Liver (tissue), 9 donors: Measurements from ENCODE around the gene MACROH2A1. TPM values are rescaled to one million over a fixed set of nuclear protein-coding genes. Genes with fewer than 3 reads are reported as not detected.

Experiments used
- DNase-seq: peaks from one replicate; pipeline ENCODE4 v3.0.0-alpha.2; 2017; ENCODE audit warnings: low spot score
- H3K27ac ChIP-seq, 2 donors: one replicate each; pipeline ENCODE4 v1.7.0; 2013; ENCODE audit warnings: inconsistent platforms in 2 of 2, low read length in 2 of 2, control low read depth in 1 of 2, low read depth in 1 of 2, mild to moderate bottlenecking in 1 of 2
- H3K27me3 ChIP-seq, 4 donors: one replicate each; pipeline versions ENCODE4 v1.6.1 to v1.7.0; 2013; ENCODE audit warnings: low read length in 3 of 4, inconsistent platforms in 1 of 4, mild to moderate bottlenecking in 1 of 4, moderate library complexity in 1 of 4; ENCODE audit not compliant: control insufficient read depth in 4 of 4, insufficient read depth in 4 of 4
- H3K36me3 ChIP-seq, 4 donors: one replicate each; pipeline versions ENCODE4 v1.6.1 to v1.7.0; 2013; ENCODE audit warnings: low read length in 3 of 4, mild to moderate bottlenecking in 3 of 4, low read depth in 1 of 4, moderate library complexity in 1 of 4; ENCODE audit not compliant: control insufficient read depth in 4 of 4, insufficient read depth in 3 of 4
- H3K4me1 ChIP-seq, 4 donors: one replicate each; pipeline versions ENCODE4 v1.6.1 to v1.7.0; 2013; ENCODE audit warnings: low read length in 3 of 4, mild to moderate bottlenecking in 3 of 4, moderate library complexity in 1 of 4; ENCODE audit not compliant: control insufficient read depth in 4 of 4, insufficient read depth in 4 of 4
- H3K4me3 ChIP-seq, 3 donors: one replicate each; pipeline versions ENCODE4 v1.6.1 to v1.7.0; 2013; ENCODE audit warnings: low read length in 3 of 3, control low read depth in 1 of 3, low read depth in 1 of 3, mild to moderate bottlenecking in 1 of 3
- H3K9ac ChIP-seq, 2 donors: one replicate each; pipeline ENCODE4 v1.7.0; 2013; ENCODE audit warnings: low read length in 2 of 2, mild to moderate bottlenecking in 2 of 2, moderate library complexity in 2 of 2, control low read depth in 1 of 2, low read depth in 1 of 2
- H3K9me3 ChIP-seq, 4 donors: one replicate each; pipeline versions ENCODE4 v1.6.1 to v1.7.0; 2013; ENCODE audit warnings: low read length in 3 of 4; ENCODE audit not compliant: control insufficient read depth in 4 of 4
- CTCF ChIP-seq: fragments of 150-350 bp; IDR thresholded peaks from 2 replicates; pipeline ENCODE4 v1.5.1; 2017; ENCODE audit warnings: improper control_type of control experiment, low read depth, low read length; ENCODE audit not compliant: missing input control
- EGR1 ChIP-seq, 2 donors: IDR thresholded peaks; 2 replicates each; pipeline ENCODE4 v1.6.1; 2016 to 2018; ENCODE audit warnings: antibody characterized with exemption in 2 of 2, low read depth in 2 of 2
- FOXA1 ChIP-seq: IDR thresholded peaks from 2 replicates; pipeline ENCODE4 v1.6.1; 2016; ENCODE audit warnings: antibody characterized with exemption
- FOXA2 ChIP-seq: IDR thresholded peaks from 2 replicates; pipeline ENCODE4 v1.6.1; 2016; ENCODE audit warnings: antibody characterized with exemption
- GABPA ChIP-seq, 2 donors: IDR thresholded peaks in 1 of 2; conservative IDR thresholded peaks in 1 of 2; 2 replicates each; pipeline ENCODE4 v1.6.1; 2016; ENCODE audit warnings: antibody characterized with exemption in 2 of 2, mild to moderate bottlenecking in 1 of 2, moderate library complexity in 1 of 2
- HNF4A ChIP-seq, 2 donors: conservative IDR thresholded peaks; 2 replicates each; pipeline ENCODE4 v1.6.1; 2016; ENCODE audit warnings: antibody characterized with exemption in 2 of 2, mild to moderate bottlenecking in 2 of 2
- HNF4G ChIP-seq: IDR thresholded peaks from 2 replicates; pipeline ENCODE4 v1.6.1; 2016; ENCODE audit warnings: antibody characterized with exemption
- JUND ChIP-seq, 2 donors: IDR thresholded peaks; 2 replicates each; pipeline ENCODE4 v1.6.1; 2016; ENCODE audit warnings: antibody characterized with exemption in 2 of 2
- NR2F2 ChIP-seq: IDR thresholded peaks from 2 replicates; pipeline ENCODE4 v1.6.1; 2016; ENCODE audit warnings: antibody characterized with exemption
- RAD21 ChIP-seq, 2 donors: IDR thresholded peaks; 2 replicates each; pipeline ENCODE4 v1.6.1; 2016; ENCODE audit warnings: antibody characterized with exemption in 2 of 2, mild to moderate bottlenecking in 2 of 2
- REST ChIP-seq: IDR thresholded peaks from 2 replicates; pipeline ENCODE4 v1.6.1; 2016; ENCODE audit warnings: antibody characterized with exemption, mild to moderate bottlenecking
- RXRA ChIP-seq, 2 donors: IDR thresholded peaks; 2 replicates each; pipeline ENCODE4 v1.6.1; 2017 to 2018; ENCODE audit warnings: antibody characterized with exemption in 2 of 2, mild to moderate bottlenecking in 1 of 2
- SP1 ChIP-seq: IDR thresholded peaks from 2 replicates; pipeline ENCODE4 v1.6.1; 2018; ENCODE audit warnings: antibody characterized with exemption, mild to moderate bottlenecking
- TAF1 ChIP-seq: conservative IDR thresholded peaks from 2 replicates; pipeline ENCODE4 v1.6.1; 2016; ENCODE audit warnings: antibody characterized with exemption, mild to moderate bottlenecking
- YY1 ChIP-seq: IDR thresholded peaks from 2 replicates; pipeline ENCODE4 v1.6.1; 2016; ENCODE audit warnings: antibody characterized with exemption, mild to moderate bottlenecking
- WGBS: extraction: QIAGEN DNeasy Blood & Tissue Kit; methylation state at CpG from one replicate; pipeline ENCODE4 v1.1.7; 2013; 5-methylcytosine and 5-hydroxymethylcytosine counted together
- polyA plus RNA-seq, 2 donors: library from polyadenylated mRNA; stranded (reverse) in 1 of 2; unstranded in 1 of 2; fragments of 200-250 nt in 1 of 2; fragments of >200 nt in 1 of 2; fragmentation: Nextera tagmentation in 1 of 2; extraction: Ambion mirVana in 1 of 2; gene quantifications; one replicate each; pipeline versions ENCODE4 v1.2.1 to v1.2.3, GENCODE V29; 2013 to 2015
- total RNA-seq, 2 donors: library from RNA; depleted of rRNA; stranded (reverse); fragments of >200 nt; gene quantifications; one replicate each; pipeline ENCODE4 v1.2.3, GENCODE V29; 2014
- TF ChIP-seq, protein P1 (sequence below): IDR thresholded peaks from 2 replicates; pipeline ENCODE4 v1.6.1; 2016; ENCODE audit warnings: antibody characterized with exemption
- TF ChIP-seq, protein P2 (sequence below): IDR thresholded peaks from 2 replicates; pipeline ENCODE4 v1.6.1; 2016; ENCODE audit warnings: antibody characterized with exemption
- TF ChIP-seq, protein P3 (sequence below): IDR thresholded peaks from 2 replicates; pipeline ENCODE4 v1.6.1; 2016; ENCODE audit warnings: antibody characterized with exemption
- donor health status: healthy.
- donor health status: healthy.
- donor health status: healthy.
- donor health status: healthy.
- donor health status: healthy.

MACROH2A1 gene
- total and polyA plus RNA-seq, 4 donors, result 33.7 to 113 (median 62.7) TPM

DNA sequence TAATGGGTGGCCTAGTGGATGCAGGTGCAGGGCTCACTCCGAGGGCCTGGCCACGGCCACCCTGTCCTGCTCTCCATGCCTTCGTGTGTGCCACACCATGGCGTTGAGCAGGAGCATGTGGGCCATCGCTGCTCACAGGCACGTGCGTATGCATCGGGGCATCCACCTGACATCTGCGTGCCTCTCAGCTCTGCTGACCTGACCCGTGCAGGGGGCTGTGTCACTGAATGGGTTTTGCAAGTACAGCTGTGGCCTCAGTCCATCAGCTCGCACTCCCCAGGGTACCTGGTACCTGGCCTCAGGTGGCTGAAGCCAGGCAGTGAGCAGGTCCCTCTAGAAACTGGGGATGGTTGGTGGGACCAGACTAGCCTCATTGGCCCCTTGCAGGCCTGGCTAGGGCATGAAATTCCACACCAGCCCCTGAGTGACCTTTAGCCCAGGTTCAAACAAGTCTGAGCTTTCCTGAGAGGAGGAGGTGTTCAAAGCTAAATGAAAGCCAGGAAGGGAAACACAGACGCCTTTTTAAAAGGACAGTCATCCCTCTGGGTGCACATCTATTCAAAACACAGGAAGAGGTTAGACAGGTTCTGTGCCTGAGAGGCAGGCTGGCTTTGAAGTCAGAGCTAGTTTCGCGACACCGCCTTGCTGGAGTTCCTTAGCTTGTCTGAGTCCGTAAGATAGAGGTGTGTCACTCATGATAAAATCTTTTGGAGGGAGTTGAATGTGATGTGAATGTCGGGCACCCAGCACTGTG lies 74.0 kb downstream of the MACROH2A1 start:
- DNase-seq, result no peak
- Histone ChIP-seq H3K4me1 (peaks cover 0 to 14% (median 2%) of the 10 kb centered on the region in 4 donors), H3K9me3 (no peaks in the 10 kb centered on the region), H3K27me3 (no peaks in the 10 kb centered on the region), H3K36me3 (no peaks in the 10 kb centered on the region), H3K27ac (no peak overlapping the region), H3K9ac (no peak overlapping the region), H3K4me3 (no peak overlapping the region)
- 88% methylated on average over 17 of the region's 17 CpGs for WGBS
- peak; percentile 27 for TF ChIP-seq SP1
- TF ChIP-seq HNF4A (conservative IDR thresholded peaks at IDR 0.05), result peak; percentile 42 to 47
- peak; percentile 34 to 59 for TF ChIP-seq RXRA (IDR thresholded peaks at IDR 0.05)
- TF ChIP-seq, protein P1, sequence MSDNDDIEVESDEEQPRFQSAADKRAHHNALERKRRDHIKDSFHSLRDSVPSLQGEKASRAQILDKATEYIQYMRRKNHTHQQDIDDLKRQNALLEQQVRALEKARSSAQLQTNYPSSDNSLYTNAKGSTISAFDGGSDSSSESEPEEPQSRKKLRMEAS, result no peak

GRCh38 chr5:135324160-135324559 lies 74.9 kb downstream of the MACROH2A1 start:
- no peaks in the 10 kb centered on the region for H3K27me3 ChIP-seq
- H3K9me3 ChIP-seq, result no peaks in the 10 kb centered on the region
- WGBS, result 62% methylated on average over 8 of the region's 8 CpGs
- H3K9ac ChIP-seq, result no peak overlapping the region
- peaks cover 0 to 14% (median 2%) of the 10 kb centered on the region in 4 donors for H3K4me1 ChIP-seq
- no peaks in the 10 kb centered on the region for H3K36me3 ChIP-seq
- no peak overlapping the region for H3K27ac ChIP-seq
- H3K4me3 ChIP-seq, result no peak overlapping the region
- TF ChIP-seq, protein P1, result no peak
- TF ChIP-seq GABPA (IDR thresholded peaks at IDR 0.05 in 1 of 2, conservative IDR thresholded peaks at IDR 0.05 in 1 of 2) (no peak), REST (no peak), RAD21 (IDR thresholded peaks at IDR 0.05) (no peak), RXRA (IDR thresholded peaks at IDR 0.05) (no peak), FOXA1 (no peak), HNF4G (no peak), SP1 (no peak), CTCF (no peak), FOXA2 (no peak), YY1 (no peak), JUND (IDR thresholded peaks at IDR 0.05) (no peak), NR2F2 (no peak), EGR1 (IDR thresholded peaks at IDR 0.05; ENCODE audit: low read depth in 2 of 2) (no peak), TAF1 (no peak)
- TF ChIP-seq, protein P2, sequence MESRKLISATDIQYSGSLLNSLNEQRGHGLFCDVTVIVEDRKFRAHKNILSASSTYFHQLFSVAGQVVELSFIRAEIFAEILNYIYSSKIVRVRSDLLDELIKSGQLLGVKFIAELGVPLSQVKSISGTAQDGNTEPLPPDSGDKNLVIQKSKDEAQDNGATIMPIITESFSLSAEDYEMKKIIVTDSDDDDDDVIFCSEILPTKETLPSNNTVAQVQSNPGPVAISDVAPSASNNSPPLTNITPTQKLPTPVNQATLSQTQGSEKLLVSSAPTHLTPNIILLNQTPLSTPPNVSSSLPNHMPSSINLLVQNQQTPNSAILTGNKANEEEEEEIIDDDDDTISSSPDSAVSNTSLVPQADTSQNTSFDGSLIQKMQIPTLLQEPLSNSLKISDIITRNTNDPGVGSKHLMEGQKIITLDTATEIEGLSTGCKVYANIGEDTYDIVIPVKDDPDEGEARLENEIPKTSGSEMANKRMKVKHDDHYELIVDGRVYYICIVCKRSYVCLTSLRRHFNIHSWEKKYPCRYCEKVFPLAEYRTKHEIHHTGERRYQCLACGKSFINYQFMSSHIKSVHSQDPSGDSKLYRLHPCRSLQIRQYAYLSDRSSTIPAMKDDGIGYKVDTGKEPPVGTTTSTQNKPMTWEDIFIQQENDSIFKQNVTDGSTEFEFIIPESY, result no peak
- TF ChIP-seq, protein P3, sequence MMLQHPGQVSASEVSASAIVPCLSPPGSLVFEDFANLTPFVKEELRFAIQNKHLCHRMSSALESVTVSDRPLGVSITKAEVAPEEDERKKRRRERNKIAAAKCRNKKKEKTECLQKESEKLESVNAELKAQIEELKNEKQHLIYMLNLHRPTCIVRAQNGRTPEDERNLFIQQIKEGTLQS, result no peak
- DNase-seq, result no peak
